K562 (cell line): ENCODE data around the gene YBX2.

Experiments used
- EZH2 ChIP-seq: IDR thresholded peaks from 2 replicates; pipeline ENCODE4 v1.6.1; 2012; ENCODE audit warnings: low read depth, mild to moderate bottlenecking, inconsistent platforms, low read length, borderline replicate concordance
- FOXJ3 ChIP-seq: sonication (generic); formaldehyde crosslinking; IDR thresholded peaks from 2 replicates; pipeline ENCODE4 v1.4.0; 2020; ENCODE audit warnings: mild to moderate bottlenecking, missing genetic modification reagents
- L3MBTL2 ChIP-seq: fragments of 450-650 bp; IDR thresholded peaks from 2 replicates; pipeline ENCODE4 v1.6.1; 2016; ENCODE audit warnings: mild to moderate bottlenecking, moderate library complexity
- PHF21A ChIP-seq: fragments of 450-650 bp; IDR thresholded peaks from 2 replicates; pipeline ENCODE4 v1.6.1; 2017; ENCODE audit warnings: low read depth, borderline replicate concordance
- ZBTB11 ChIP-seq, 3 experiments: fragments of 200-800 bp in 1 of 3; fragments of 250-450 bp in 1 of 3; fragments of 450-650 bp in 1 of 3; sonication (Bioruptor Pico) in 1 of 3; sonication (Bioruptor generic) in 1 of 3; formaldehyde crosslinking in 1 of 3; IDR thresholded peaks; 2 replicates each; pipeline versions ENCODE4 v1.6.1 to v1.8.0; 2016 to 2022; ENCODE audit warnings: mild to moderate bottlenecking in 2 of 3, missing genetic modification characterization in 2 of 3, missing compliant biosample characterization in 1 of 3, moderate library complexity in 1 of 3
- ZNF584 ChIP-seq: fragments of 200-800 bp; sonication (Bioruptor generic); IDR thresholded peaks from 2 replicates; pipeline ENCODE4 v1.6.1; 2016; ENCODE audit warnings: low read depth, mild to moderate bottlenecking, missing genetic modification characterization, missing compliant biosample characterization

- no peak for TF ChIP-seq ZNF584 (CRISPR knock-in tag)
- no peak for TF ChIP-seq FOXJ3 (CRISPR knock-in tag)
- TF ChIP-seq ZBTB11 (CRISPR knock-in tag; IDR thresholded peaks at IDR 0.05): no peak
- no peak for TF ChIP-seq L3MBTL2
- no peak for TF ChIP-seq PHF21A
- TF ChIP-seq EZH2: no peak
Measured at GRCh38 chr17:7340179-7340578, 45.7 kb upstream of the YBX2 start.
